Sigmoid colon (tissue), 7 donors: ENCODE results near the gene ATP6V1D. TPM values are rescaled to one million over a fixed set of nuclear protein-coding genes. Genes with fewer than 3 reads are reported as not detected.

ENCODE experiments used
- DNase-seq: peaks from one replicate; pipeline ENCODE4 v3.0.0-alpha.2; 2019
- H3K27ac ChIP-seq, 4 donors: fragments of 200-600 bp; sonication (generic); one replicate each; pipeline ENCODE4 v1.5.1; 2016 to 2019; ENCODE audit warnings: mild to moderate bottlenecking in 1 of 4
- H3K27me3 ChIP-seq, 3 donors: fragments of 200-600 bp; sonication (generic); one replicate each; pipeline ENCODE4 v1.5.1; 2019; ENCODE audit warnings: mild to moderate bottlenecking in 1 of 3
- H3K36me3 ChIP-seq, 4 donors: fragments of 200-600 bp; sonication (generic); one replicate each; pipeline ENCODE4 v1.5.1; 2016 to 2019
- H3K4me1 ChIP-seq, 4 donors: fragments of 200-600 bp; sonication (generic); one replicate each; pipeline ENCODE4 v1.5.1; 2017 to 2019
- H3K4me3 ChIP-seq, 4 donors: fragments of 200-600 bp; sonication (generic); one replicate each; pipeline ENCODE4 v1.5.1; 2017 to 2019; ENCODE audit warnings: mild to moderate bottlenecking in 2 of 4, moderate library complexity in 1 of 4
- H3K9me3 ChIP-seq, 4 donors: fragments of 200-600 bp in 3 of 4; sonication (generic) in 3 of 4; one replicate each; pipeline versions ENCODE4 v1.5.1 to v1.6.1; 2013 to 2019
- EP300 ChIP-seq, 4 donors: sonication (generic); formaldehyde crosslinking; IDR thresholded peaks; one replicate each; pipeline ENCODE4 v1.6.1; 2017; ENCODE audit warnings: antibody characterized with exemption in 4 of 4
- POLR2A ChIP-seq, 2 donors: fragments of 450-650 bp; IDR thresholded peaks; one replicate each; pipeline ENCODE4 v1.6.1; 2016; ENCODE audit warnings: antibody characterized with exemption in 2 of 2, mild to moderate bottlenecking in 2 of 2, moderate library complexity in 2 of 2
- POLR2AphosphoS5 ChIP-seq, 4 donors: sonication (generic); formaldehyde crosslinking; IDR thresholded peaks; one replicate each; pipeline ENCODE4 v1.6.1; 2017; ENCODE audit warnings: antibody characterized with exemption in 4 of 4
- WGBS, 2 donors: extraction: QIAGEN DNeasy Blood & Tissue Kit; methylation state at CpG; one replicate each; pipeline ENCODE4 v1.1.7; 2013; 5-methylcytosine and 5-hydroxymethylcytosine counted together
- intact Hi-C: fragments of 100-400 bp; cut with DNase I; formaldehyde crosslinking; loops from one replicate; pipeline ENCODE4 v1.15.1; 2023
- polyA plus RNA-seq, 3 donors: library from polyadenylated mRNA; stranded (reverse); fragments of 200-250 nt; gene quantifications; one replicate each; pipeline ENCODE4 v1.2.3, GENCODE V29; 2013
- small RNA-seq, 3 donors: library from RNA; depleted of rRNA; stranded (forward); fragments of <200 nt; gene quantifications; one replicate each; pipeline ENCODE3, GENCODE V24; 2016
- total RNA-seq, 4 donors: library from RNA; depleted of rRNA; stranded (reverse); fragments of >200 nt; gene quantifications; one replicate each; pipeline ENCODE4 v1.1.0, GENCODE V29; 2016
- TF ChIP-seq, protein P1 (sequence below), 4 experiments: fragments of 450-650 bp in 3 of 4; fragments of 200-600 bp in 1 of 4; IDR thresholded peaks; one replicate each; pipeline ENCODE4 v1.5.1; 2016 to 2019; ENCODE audit warnings: antibody characterized with exemption in 4 of 4, mild to moderate bottlenecking in 3 of 4, moderate library complexity in 2 of 4
- donor health status: healthy with polysubstance abuse.
- donor health status: Bipolar disorder and iron deficiency.
- donor health status: healthy.

ATP6V1D gene
- total and polyA plus RNA-seq, 7 donors: 64.1 to 181 (median 79.7) TPM

DNA sequence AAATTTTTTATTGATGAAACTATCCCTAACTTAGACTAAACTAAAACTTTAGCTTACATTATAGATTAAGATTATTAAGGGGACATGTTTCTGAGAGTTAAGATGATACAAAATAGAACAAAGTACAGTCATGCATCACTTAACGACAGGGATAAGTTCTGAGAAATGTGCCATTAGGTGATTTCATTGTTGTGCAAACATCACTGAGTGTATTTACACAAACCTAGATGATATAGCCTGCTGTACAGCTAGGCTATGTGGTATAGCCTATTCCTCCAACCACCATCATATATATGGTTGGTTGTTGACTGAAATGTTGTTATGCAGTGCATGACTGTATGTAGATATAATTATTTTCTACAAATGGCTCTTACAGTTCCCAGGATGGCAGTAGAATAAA lies 46.5 kb downstream of the ATP6V1D start:
- no peak for TF ChIP-seq POLR2AphosphoS5 (IDR thresholded peaks at IDR 0.05)
- TF ChIP-seq, protein P1, sequence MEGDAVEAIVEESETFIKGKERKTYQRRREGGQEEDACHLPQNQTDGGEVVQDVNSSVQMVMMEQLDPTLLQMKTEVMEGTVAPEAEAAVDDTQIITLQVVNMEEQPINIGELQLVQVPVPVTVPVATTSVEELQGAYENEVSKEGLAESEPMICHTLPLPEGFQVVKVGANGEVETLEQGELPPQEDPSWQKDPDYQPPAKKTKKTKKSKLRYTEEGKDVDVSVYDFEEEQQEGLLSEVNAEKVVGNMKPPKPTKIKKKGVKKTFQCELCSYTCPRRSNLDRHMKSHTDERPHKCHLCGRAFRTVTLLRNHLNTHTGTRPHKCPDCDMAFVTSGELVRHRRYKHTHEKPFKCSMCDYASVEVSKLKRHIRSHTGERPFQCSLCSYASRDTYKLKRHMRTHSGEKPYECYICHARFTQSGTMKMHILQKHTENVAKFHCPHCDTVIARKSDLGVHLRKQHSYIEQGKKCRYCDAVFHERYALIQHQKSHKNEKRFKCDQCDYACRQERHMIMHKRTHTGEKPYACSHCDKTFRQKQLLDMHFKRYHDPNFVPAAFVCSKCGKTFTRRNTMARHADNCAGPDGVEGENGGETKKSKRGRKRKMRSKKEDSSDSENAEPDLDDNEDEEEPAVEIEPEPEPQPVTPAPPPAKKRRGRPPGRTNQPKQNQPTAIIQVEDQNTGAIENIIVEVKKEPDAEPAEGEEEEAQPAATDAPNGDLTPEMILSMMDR (IDR thresholded peaks at IDR 0.05): no peak
- TF ChIP-seq POLR2A (IDR thresholded peaks at IDR 0.05): no peak
- no peak for TF ChIP-seq EP300 (IDR thresholded peaks at IDR 0.05)
- no peak for DNase-seq
- Histone ChIP-seq H3K36me3 (peaks cover 4 to 55% (median 6%) of the 10 kb centered on the region in 4 donors), H3K27ac (no peak overlapping the region), H3K9me3 (no peaks in the 10 kb centered on the region), H3K4me3 (no peak overlapping the region), H3K27me3 (no peaks in the 10 kb centered on the region), H3K4me1 (no peaks in the 10 kb centered on the region)
- 25 to 63% methylated on average over 1 of the region's 1 CpG for WGBS, 2 donors
- intact Hi-C loops: no loop called here

DNA sequence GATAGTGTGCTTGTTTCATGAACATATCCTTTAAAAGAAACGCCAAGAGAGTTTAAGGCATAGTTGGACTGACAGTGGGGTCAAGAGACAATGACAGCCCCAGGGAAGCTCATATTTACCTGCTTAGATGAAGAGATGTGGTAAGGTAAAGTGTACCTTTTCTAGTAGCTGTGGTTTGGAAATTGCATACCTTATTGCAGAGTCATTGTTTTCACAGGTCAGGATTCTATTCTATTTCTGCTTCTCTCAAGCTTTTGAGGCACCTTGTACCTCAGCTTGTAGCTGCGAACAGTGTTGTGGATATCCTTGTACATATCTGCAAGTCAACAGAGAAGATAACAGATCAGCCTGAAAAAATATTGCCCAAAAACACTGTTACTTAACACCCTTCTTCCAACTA lies 47.7 kb downstream of the ATP6V1D start:
- H3K36me3 ChIP-seq: peaks cover 4 to 42% (median 6%) of the 10 kb centered on the region in 4 donors
- H3K4me3 ChIP-seq: no peak overlapping the region
- H3K9me3 ChIP-seq: no peaks in the 10 kb centered on the region
- 97 to 98% methylated on average over 2 of the region's 2 CpGs for WGBS, 2 donors
- no peak for DNase-seq
- intact Hi-C loops: no loop called here
- H3K27me3 ChIP-seq: no peaks in the 10 kb centered on the region
- H3K27ac ChIP-seq: no peak overlapping the region
- no peaks in the 10 kb centered on the region for H3K4me1 ChIP-seq
- TF ChIP-seq, protein P1 (IDR thresholded peaks at IDR 0.05): no peak
- TF ChIP-seq POLR2AphosphoS5 (IDR thresholded peaks at IDR 0.05): no peak
- TF ChIP-seq POLR2A (IDR thresholded peaks at IDR 0.05): no peak
- TF ChIP-seq EP300 (IDR thresholded peaks at IDR 0.05): no peak

Small RNA genes within 50 kb of the gene (small RNA-seq; reads per million reads assigned to genes)
- 0 reads per million in 3 donors for gene RF00019

Other genes with a start within 250 kb of the ATP6V1D start
- not detected for gene GARIN2, start 170.4 kb downstream of the ATP6V1D start, total RNA-seq
- under 1 TPM in 1 of 3 donors, not detected in 2; 0.60 TPM for gene GARIN2, start 170.4 kb downstream of the ATP6V1D start, polyA plus RNA-seq
- gene PALS1, start 118.4 kb downstream of the ATP6V1D start, total RNA-seq: 10 to 100 TPM; 20.2 to 29.4 (median 23.0) TPM
- 10 to 100 TPM; 10.8 to 35.8 (median 19.8) TPM for gene PALS1, start 118.4 kb downstream of the ATP6V1D start, polyA plus RNA-seq
- 100 to 1,000 TPM in 3 of 4 donors, 10 to 100 TPM in 1; 31.3 to 131 (median 119) TPM for gene EIF2S1, start 524 bp upstream of the ATP6V1D start, total RNA-seq
- gene EIF2S1, start 524 bp upstream of the ATP6V1D start, polyA plus RNA-seq: 100 to 1,000 TPM in 1 of 3 donors, 10 to 100 TPM in 2; 75.7 to 104 (median 86.6) TPM
- 1 to 10 TPM in 2 of 4 donors, under 1 TPM in 1, not detected in 1; 0.16 to 7.8 (median 1.8) TPM for gene PLEK2, start 52.4 kb upstream of the ATP6V1D start, total RNA-seq
- 10 to 100 TPM; 35.4 to 51.8 (median 35.8) TPM for gene PLEK2, start 52.4 kb upstream of the ATP6V1D start, polyA plus RNA-seq
- gene TMEM229B, start 128.9 kb upstream of the ATP6V1D start, total RNA-seq: 10 to 100 TPM in 1 of 4 donors, 1 to 10 TPM in 3; 5.6 to 16.4 (median 6.1) TPM
- gene TMEM229B, start 128.9 kb upstream of the ATP6V1D start, polyA plus RNA-seq: 1 to 10 TPM; 1.2 to 8.0 (median 4.4) TPM
- gene PLEKHH1, start 173.5 kb upstream of the ATP6V1D start, total RNA-seq: 1 to 10 TPM; 2.0 to 8.0 (median 2.9) TPM
- gene PLEKHH1, start 173.5 kb upstream of the ATP6V1D start, polyA plus RNA-seq: 10 to 100 TPM; 10.8 to 25.3 (median 12.3) TPM
- 10 to 100 TPM; 15.2 to 32.9 (median 24.4) TPM for gene PIGH, start 240.5 kb upstream of the ATP6V1D start, total RNA-seq
- 10 to 100 TPM in 1 of 3 donors, 1 to 10 TPM in 2; 8.4 to 14.1 (median 9.9) TPM for gene PIGH, start 240.5 kb upstream of the ATP6V1D start, polyA plus RNA-seq